ENCODE results near the gene FAM83E.

GRCh38 chr19:48629599-48630295 is 14.9 kb upstream of the FAM83E start:
- TF ChIP-seq CTCF (IDR thresholded peaks at IDR 0.05) = no peak
- no peak for TF ChIP-seq EZH2 (IDR thresholded peaks at IDR 0.05; ENCODE audit: borderline replicate concordance, insufficient read depth, low read depth, low read length, poor library complexity, severe bottlenecking)

Measured in B cell (primary cell).